ENCODE measurements around the gene ARMC3. TPM values are rescaled to one million over a fixed set of nuclear protein-coding genes. Genes with fewer than 3 reads are reported as not detected.
A peak's percentile ranks its signal among the peaks of the same experiment; 100 is the strongest.
"Not testable (repeated sequence)": the region's sequence is repeated elsewhere in the genome, so short reads cannot be mapped to it uniquely, and the experiment has no call there.

The ARMC3 gene
- total RNA-seq, 1 donor from 2014 or later = not detected

DNA sequence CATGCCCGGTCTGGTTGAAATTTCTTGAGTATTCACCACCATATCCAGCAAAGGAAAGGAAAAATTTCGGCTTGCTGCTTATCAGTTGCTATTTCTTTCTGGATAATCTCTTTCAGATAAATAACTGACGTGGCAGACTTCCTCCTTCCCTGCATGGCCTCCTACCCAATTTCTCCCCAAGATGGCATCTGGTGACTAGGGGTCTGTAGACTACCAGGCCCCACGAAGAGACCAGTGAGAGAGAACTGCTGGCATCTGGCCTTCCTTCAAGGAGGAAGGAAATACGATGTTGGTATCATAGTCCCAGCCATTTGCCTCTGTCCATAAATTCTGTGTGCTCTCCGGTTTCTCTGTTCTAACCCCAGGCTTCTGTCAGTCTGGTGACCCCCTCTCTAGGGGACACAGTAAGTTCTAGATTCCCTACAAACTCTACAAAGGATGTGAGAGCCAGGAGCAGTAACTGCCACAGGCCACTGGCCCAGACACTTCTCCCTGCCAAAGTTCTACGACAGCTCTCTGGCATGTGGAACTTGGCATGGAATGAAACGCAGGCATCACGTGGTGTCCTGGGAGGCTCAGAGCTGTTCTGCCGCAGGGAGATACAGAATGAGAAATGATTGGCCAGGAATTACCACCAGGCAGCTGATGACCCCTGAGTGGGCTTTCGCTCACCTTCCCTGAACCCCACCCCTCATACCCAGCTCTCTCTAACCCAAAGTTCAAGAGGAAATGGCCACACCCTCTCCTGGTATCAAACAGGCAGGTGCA is 137.5 kb downstream of the ARMC3 start:
- H3K9me3 ChIP-seq (replicated peaks) = no peaks in the 10 kb centered on the region
- TF ChIP-seq, protein P1, sequence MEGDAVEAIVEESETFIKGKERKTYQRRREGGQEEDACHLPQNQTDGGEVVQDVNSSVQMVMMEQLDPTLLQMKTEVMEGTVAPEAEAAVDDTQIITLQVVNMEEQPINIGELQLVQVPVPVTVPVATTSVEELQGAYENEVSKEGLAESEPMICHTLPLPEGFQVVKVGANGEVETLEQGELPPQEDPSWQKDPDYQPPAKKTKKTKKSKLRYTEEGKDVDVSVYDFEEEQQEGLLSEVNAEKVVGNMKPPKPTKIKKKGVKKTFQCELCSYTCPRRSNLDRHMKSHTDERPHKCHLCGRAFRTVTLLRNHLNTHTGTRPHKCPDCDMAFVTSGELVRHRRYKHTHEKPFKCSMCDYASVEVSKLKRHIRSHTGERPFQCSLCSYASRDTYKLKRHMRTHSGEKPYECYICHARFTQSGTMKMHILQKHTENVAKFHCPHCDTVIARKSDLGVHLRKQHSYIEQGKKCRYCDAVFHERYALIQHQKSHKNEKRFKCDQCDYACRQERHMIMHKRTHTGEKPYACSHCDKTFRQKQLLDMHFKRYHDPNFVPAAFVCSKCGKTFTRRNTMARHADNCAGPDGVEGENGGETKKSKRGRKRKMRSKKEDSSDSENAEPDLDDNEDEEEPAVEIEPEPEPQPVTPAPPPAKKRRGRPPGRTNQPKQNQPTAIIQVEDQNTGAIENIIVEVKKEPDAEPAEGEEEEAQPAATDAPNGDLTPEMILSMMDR (IDR thresholded peaks at IDR 0.05; ENCODE audit: borderline replicate concordance) = peak; percentile 10

DNA sequence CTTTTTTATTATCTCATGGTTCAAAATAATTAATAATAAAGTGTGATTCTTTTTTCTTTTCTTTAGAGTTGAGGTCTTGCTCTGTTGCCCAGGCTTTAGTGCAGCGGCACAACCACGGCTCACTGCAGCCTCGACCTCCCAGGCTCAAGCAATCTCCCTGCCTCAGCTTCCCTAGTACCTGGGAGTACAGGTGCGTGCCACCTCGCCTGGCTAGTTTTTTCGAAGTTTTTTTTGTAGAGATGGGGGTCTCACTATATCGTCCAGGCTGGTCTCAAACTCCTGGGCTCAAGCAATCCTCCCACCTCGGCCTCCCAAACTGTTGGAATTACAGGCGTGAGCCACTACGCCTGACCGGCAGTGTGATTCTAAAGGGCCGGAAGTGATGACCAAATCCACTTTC is 139.5 kb downstream of the ARMC3 start:
- H3K4me1 ChIP-seq = peaks cover 33% of the 10 kb centered on the region
- intact Hi-C loops (cut with micrococcal nuclease) = no loop called here

More for the DNA sequence above, 137.5 kb downstream of the ARMC3 start:
- H3K27me3 ChIP-seq (ENCODE audit: low read depth) = no peaks in the 10 kb centered on the region
- H3K4me3 ChIP-seq = no peak overlapping the region
- peak overlapping the region; percentile 46 for H3K27ac ChIP-seq (replicated peaks)
- peak; percentile 75 for DNase-seq
- peaks cover 33% of the 10 kb centered on the region for H3K4me1 ChIP-seq
- intact Hi-C loops (cut with micrococcal nuclease) = no loop called here
- no peaks in the 10 kb centered on the region for H3K36me3 ChIP-seq

DNA sequence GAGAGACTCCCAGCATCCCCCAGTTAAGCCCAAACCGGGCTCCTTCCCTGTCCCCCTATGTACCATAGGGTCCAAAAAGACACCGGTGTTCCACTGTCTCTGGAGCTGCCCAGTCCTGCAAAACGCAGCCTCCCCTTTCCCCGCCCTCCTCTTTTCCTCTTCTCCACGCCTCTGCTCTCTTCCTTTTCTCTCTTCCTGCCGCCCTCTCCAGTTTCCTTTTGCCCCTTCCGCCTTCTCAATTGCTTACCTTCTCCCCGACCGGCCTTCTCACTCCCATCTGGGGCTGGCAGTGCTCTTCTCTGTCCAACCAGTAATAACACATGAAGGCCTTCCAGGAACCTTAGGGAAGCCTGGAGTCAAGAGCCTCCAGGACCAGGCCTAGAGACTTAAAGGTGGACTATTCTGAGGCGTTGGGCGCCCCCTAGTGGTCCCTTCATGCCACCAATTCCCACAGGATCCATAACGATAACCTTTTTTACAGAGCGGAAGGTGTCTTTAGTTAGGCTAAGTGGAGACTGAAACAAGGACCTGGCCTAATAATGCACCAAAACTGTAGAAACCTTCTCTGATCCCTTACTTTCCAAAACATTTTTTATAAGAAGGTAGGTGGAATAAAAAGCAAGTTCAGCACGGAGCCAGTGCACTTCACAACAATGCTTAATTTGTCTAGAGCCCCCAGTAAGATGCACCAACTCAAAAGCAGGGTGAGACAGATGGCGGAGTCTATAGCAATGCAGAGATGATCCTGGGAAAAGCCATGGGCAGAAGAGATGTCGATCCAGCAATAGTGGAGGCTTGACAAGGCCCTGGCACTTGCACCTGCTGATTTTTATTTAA is 140.3 kb downstream of the ARMC3 start:
- TF ChIP-seq, protein P1 (IDR thresholded peaks at IDR 0.05; ENCODE audit: borderline replicate concordance) = peak; percentile 89
- H3K27ac ChIP-seq (replicated peaks) = no peak overlapping the region
- H3K9me3 ChIP-seq (replicated peaks) = no peaks in the 10 kb centered on the region
- intact Hi-C loops (cut with micrococcal nuclease) = no loop called here
- H3K4me1 ChIP-seq = peaks cover 33% of the 10 kb centered on the region
- no peaks in the 10 kb centered on the region for H3K27me3 ChIP-seq (ENCODE audit: low read depth)
- peak; percentile 80 for DNase-seq
- no peaks in the 10 kb centered on the region for H3K36me3 ChIP-seq
- H3K4me3 ChIP-seq = no peak overlapping the region

More for the DNA sequence above, 139.5 kb downstream of the ARMC3 start:
- TF ChIP-seq, protein P1 (IDR thresholded peaks at IDR 0.05; ENCODE audit: borderline replicate concordance) = no peak
- Histone ChIP-seq H3K36me3 (no peaks in the 10 kb centered on the region), H3K9me3 (replicated peaks) (no peaks in the 10 kb centered on the region), H3K4me3 (no peak overlapping the region), H3K27ac (replicated peaks) (no peak overlapping the region), H3K27me3 (ENCODE audit: low read depth) (no peaks in the 10 kb centered on the region)
- no peak for DNase-seq

DNA sequence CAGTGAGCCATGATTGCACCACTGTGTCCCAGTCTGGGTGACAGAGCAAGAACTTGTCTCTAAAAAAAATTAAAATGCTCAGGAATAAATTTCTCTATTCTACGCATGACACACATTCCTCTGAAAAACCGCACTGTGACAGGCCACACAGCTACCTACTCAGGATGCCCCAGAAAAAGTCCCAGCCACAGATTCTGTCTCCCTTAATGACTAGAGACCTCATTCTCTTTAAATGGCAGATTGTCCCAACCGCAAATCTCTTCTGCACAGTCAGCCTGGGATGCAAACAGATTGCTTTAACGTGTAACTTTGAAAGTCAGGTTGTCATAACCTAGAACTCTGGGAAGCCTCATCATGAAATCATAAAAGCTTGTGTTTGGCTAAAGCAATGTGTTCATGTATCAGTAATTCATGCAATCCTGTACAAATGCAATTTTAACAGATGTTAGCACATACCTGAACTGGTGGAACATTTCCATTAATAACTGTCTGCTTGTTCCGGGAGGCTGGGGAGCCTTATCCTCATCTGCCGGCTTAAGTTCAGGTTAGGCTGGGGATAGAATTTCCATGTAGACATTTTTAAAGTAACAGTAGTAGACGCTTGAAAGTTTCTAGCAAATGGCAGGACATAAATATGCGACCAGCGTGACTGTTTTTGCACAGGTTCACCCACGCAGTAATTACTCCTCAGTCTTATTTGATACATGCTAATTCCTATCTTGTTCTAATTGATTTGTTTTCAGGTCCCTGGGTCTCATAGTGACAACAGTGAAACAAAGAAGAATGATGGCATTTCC is 141.4 kb downstream of the ARMC3 start:
- Histone ChIP-seq H3K27ac (replicated peaks) (no peak overlapping the region), H3K4me3 (no peak overlapping the region), H3K27me3 (ENCODE audit: low read depth) (no peaks in the 10 kb centered on the region), H3K4me1 (peaks cover 33% of the 10 kb centered on the region), H3K9me3 (replicated peaks) (no peaks in the 10 kb centered on the region), H3K36me3 (no peaks in the 10 kb centered on the region)
- intact Hi-C loops (cut with micrococcal nuclease) = no loop called here
- TF ChIP-seq, protein P1 (IDR thresholded peaks at IDR 0.05; ENCODE audit: borderline replicate concordance) = no peak
- DNase-seq = no peak

DNA sequence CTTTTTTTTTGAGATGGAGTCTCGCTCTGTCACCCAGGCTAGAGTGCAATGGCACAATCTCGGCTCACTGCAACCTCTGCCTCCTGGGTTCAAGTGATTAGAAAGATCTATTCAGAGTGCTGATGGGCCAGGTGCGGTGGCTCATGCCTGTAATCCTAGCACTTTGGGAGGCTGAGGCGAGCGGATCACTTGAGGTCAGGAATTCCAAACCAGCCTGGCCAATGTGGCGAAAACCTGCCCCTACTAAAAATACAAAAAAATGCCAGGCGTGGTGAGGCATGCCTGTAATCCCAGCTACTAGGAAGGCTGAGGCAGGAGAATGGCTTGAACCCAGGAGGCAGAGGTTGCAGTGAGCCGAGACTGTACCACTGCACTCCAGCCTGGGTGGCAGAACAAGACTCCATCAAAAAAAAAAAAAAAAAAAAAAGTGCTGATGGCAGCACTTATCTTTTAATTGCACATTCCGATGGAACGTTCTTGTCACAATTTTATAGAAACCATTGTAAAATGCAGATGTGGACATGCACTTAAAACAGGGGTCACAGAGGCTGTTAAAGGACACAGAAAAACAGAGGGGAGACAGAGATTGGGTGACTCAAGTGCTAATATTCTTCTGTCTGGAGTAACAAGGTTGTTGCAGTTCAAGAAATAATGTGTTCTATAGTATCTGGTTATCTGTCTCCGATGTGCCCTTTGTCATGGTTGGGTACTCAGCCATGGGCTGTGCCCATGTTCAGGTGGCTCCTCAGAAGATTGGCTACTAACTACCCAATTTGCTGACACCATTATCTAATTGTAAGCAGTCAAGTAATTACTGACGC is 142.4 kb downstream of the ARMC3 start:
- intact Hi-C loops (cut with micrococcal nuclease) = not testable (repeated sequence)

More for the DNA sequence above, 142.4 kb downstream of the ARMC3 start:
- not testable (repeated sequence) for H3K27ac ChIP-seq (replicated peaks); H3K27me3 ChIP-seq (ENCODE audit: low read depth); H3K4me3 ChIP-seq; H3K9me3 ChIP-seq (replicated peaks); H3K36me3 ChIP-seq; DNase-seq
- H3K4me1 ChIP-seq = peaks cover 28% of the 10 kb centered on the region

Data from left ventricle myocardium inferior (tissue), 1 donor.